HepG2 (cell line): ENCODE results near the gene PIGZ. TPM values are rescaled to one million over a fixed set of nuclear protein-coding genes. Genes with fewer than 3 reads are reported as not detected.

Experiments
- EEA1 ChIP-seq: sonication (generic); formaldehyde crosslinking; IDR thresholded peaks from 2 replicates; pipeline ENCODE4 v1.5.1; 2020; ENCODE audit warnings: mild to moderate bottlenecking, missing genetic modification reagents, borderline replicate concordance
- FOXA3 ChIP-seq: IDR thresholded peaks from 2 replicates; pipeline ENCODE4 v1.6.1; 2016; ENCODE audit warnings: missing genetic modification reagents, missing compliant biosample characterization
- SALL1 ChIP-seq: sonication (generic); formaldehyde crosslinking; IDR thresholded peaks from 2 replicates; pipeline ENCODE4 v1.8.0; 2022; ENCODE audit warnings: mild to moderate bottlenecking, missing genetic modification reagents
- SPEN ChIP-seq: sonication (generic); formaldehyde crosslinking; IDR thresholded peaks from 2 replicates; pipeline ENCODE4 v1.5.1; 2020; ENCODE audit warnings: low read depth, mild to moderate bottlenecking, missing genetic modification reagents
- TBL1XR1 ChIP-seq: fragments of 150-350 bp; IDR thresholded peaks from 2 replicates; pipeline ENCODE4 v1.6.1; 2014; ENCODE audit warnings: borderline replicate concordance, low read length; ENCODE audit not compliant: partially characterized antibody
- ZC3H13 ChIP-seq: sonication (generic); formaldehyde crosslinking; IDR thresholded peaks from 2 replicates; pipeline ENCODE4 v1.8.1; 2023; ENCODE audit warnings: mild to moderate bottlenecking, missing genetic modification reagents, moderate library complexity
- ZNF12 ChIP-seq: sonication (generic); formaldehyde crosslinking; IDR thresholded peaks from 2 replicates; pipeline ENCODE4 v1.5.0; 2020; ENCODE audit warnings: missing genetic modification reagents
- ZNF274 ChIP-seq: sonication (generic); formaldehyde crosslinking; IDR thresholded peaks from 2 replicates; pipeline ENCODE4 v1.5.1; 2020; ENCODE audit warnings: mild to moderate bottlenecking, missing genetic modification reagents
- ZNF296 ChIP-seq: sonication (generic); formaldehyde crosslinking; conservative IDR thresholded peaks from 2 replicates; pipeline ENCODE4 v1.5.0; 2020; ENCODE audit warnings: mild to moderate bottlenecking, missing genetic modification reagents
- ZNF441 ChIP-seq: sonication (generic); formaldehyde crosslinking; IDR thresholded peaks from 2 replicates; pipeline ENCODE4 v1.7.0; 2021; ENCODE audit warnings: missing genetic modification reagents, borderline replicate concordance
- ZNF7 ChIP-seq: IDR thresholded peaks from 2 replicates; pipeline ENCODE4 v1.6.1; 2016; ENCODE audit warnings: missing biosample characterization, missing genetic modification reagents
- ZNF724P ChIP-seq: sonication (generic); formaldehyde crosslinking; IDR thresholded peaks from 2 replicates; pipeline ENCODE4 v1.8.0; 2022; ENCODE audit warnings: missing genetic modification reagents, borderline replicate concordance
- polyA plus RNA-seq, 8 experiments: library from polyadenylated mRNA; depleted of rRNA in 3 of 8; stranded (reverse) in 7 of 8; unstranded in 1 of 8; fragments of >200 nt; fragmentation: Illumina TruSeq in 4 of 8; extraction: Trizol in 4 of 8; gene quantifications; 2 replicates each; pipeline versions ENCODE4 v1.2.1 to v1.2.3, GENCODE V29; 2011 to 2016; ENCODE audit warnings: low read depth in 4 of 8, missing spikeins in 1 of 8, mixed read lengths in 1 of 8; ENCODE audit not compliant: insufficient read depth in 1 of 8
- total RNA-seq, 5 experiments: library from RNA; depleted of rRNA; stranded (reverse); fragments of >200 nt; fragmentation: Illumina TruSeq; extraction: Trizol; gene quantifications; 2 replicates each; pipeline ENCODE4 v1.2.3, GENCODE V29; 2016; ENCODE audit warnings: low read depth in 1 of 5
- TF ChIP-seq, protein P1 (sequence below): sonication (generic); formaldehyde crosslinking; conservative IDR thresholded peaks from 2 replicates; pipeline ENCODE4 v1.4.0; 2020; ENCODE audit warnings: mild to moderate bottlenecking, missing genetic modification reagents, moderate library complexity
- TF ChIP-seq, protein P2 (sequence below): sonication (generic); formaldehyde crosslinking; IDR thresholded peaks from 2 replicates; pipeline ENCODE4 v1.4.0; 2020; ENCODE audit warnings: low read depth, mild to moderate bottlenecking, missing genetic modification reagents
- TF ChIP-seq, protein P3 (sequence below): sonication (generic); formaldehyde crosslinking; IDR thresholded peaks from 2 replicates; pipeline ENCODE4 v1.5.1; 2020; ENCODE audit warnings: mild to moderate bottlenecking, missing genetic modification reagents, moderate library complexity
- TF ChIP-seq, protein P4 (sequence below): sonication (generic); formaldehyde crosslinking; IDR thresholded peaks from 2 replicates; pipeline ENCODE4 v1.5.1; 2020; ENCODE audit warnings: missing genetic modification reagents, mild to moderate bottlenecking, borderline replicate concordance

Gene PIGZ
- total and polyA plus RNA-seq, 2 of the 13 experiments (the other 11 are each of a cell fraction or from before 2014, with no cell fraction given): 4.7 to 60.5 TPM

DNA sequence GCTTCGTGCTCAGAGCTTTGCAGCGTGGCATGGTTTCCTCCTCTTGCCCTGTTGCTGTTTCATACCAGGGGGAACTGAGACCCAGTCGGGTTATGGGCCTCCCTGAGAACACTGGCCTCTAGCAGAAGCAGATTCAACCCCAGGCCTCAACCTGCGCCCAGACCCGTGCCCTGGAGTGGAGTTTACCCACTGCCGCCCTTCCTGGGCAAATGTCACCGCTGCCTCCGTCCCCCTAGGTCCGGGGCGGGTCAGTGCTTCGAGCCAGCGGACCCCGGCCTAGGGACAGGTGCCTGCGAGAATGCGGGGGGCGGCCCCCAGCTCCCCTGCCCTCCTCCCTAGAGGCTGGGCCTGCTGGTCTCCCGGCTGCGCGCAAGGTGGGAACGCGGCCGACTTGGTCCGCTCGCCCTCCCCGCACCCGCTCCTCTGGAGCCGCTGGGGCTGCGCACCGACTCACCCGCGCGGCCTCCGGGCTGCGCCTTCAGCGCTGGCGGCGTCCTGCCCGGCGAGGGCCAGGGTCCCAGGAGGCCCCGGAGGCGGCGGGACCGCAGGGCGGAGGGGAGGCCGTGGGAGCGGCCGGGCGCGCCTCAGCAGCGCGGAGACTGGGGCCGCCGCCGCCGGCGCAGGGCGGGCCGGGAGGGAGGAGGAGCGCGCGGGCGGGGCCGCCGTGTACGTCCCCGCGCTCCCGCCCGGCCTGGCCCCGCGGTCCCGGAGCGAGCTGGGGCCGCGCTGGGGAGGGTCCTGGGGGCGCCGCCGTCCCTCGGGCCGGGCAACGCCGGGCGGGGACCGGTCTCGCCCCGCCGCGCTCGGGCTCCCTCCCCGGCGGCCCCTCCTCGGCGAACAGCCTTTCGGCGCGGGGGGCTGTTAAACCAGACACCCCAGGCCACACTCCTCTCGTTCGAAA is at the start of gene PIGZ (continued):
- TF ChIP-seq, protein P1, sequence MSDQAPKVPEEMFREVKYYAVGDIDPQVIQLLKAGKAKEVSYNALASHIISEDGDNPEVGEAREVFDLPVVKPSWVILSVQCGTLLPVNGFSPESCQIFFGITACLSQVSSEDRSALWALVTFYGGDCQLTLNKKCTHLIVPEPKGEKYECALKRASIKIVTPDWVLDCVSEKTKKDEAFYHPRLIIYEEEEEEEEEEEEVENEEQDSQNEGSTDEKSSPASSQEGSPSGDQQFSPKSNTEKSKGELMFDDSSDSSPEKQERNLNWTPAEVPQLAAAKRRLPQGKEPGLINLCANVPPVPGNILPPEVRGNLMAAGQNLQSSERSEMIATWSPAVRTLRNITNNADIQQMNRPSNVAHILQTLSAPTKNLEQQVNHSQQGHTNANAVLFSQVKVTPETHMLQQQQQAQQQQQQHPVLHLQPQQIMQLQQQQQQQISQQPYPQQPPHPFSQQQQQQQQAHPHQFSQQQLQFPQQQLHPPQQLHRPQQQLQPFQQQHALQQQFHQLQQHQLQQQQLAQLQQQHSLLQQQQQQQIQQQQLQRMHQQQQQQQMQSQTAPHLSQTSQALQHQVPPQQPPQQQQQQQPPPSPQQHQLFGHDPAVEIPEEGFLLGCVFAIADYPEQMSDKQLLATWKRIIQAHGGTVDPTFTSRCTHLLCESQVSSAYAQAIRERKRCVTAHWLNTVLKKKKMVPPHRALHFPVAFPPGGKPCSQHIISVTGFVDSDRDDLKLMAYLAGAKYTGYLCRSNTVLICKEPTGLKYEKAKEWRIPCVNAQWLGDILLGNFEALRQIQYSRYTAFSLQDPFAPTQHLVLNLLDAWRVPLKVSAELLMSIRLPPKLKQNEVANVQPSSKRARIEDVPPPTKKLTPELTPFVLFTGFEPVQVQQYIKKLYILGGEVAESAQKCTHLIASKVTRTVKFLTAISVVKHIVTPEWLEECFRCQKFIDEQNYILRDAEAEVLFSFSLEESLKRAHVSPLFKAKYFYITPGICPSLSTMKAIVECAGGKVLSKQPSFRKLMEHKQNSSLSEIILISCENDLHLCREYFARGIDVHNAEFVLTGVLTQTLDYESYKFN (CRISPR knock-in tag): 0 out of 2 replicates have a peak, but pooled peaks have one; percentile 35
- TF ChIP-seq ZNF724P (CRISPR knock-in tag) (peak; percentile 30; the same call in 1 of the 2 replicates), TBL1XR1 (no peak), ZNF296 (CRISPR knock-in tag) (0 out of 2 replicates have a peak, but pooled peaks have one; percentile 49), EEA1 (CRISPR knock-in tag) (no peak), ZC3H13 (peak; percentile 57; the same call in 1 of the 2 replicates), ZNF274 (peak; percentile 51), SPEN (CRISPR knock-in tag) (peak; percentile 25; the same call in 1 of the 2 replicates), FOXA3 (CRISPR knock-in tag) (0 out of 2 replicates have a peak, but pooled peaks have one; percentile 8), ZNF12 (CRISPR knock-in tag) (peak; percentile 28; the same call in 1 of the 2 replicates), ZNF7 (CRISPR knock-in tag) (no peak), ZNF441 (CRISPR knock-in tag) (peak; percentile 48; the same call in 1 of the 2 replicates), SALL1 (CRISPR knock-in tag) (peak; percentile 50; the same call in 1 of the 2 replicates)
- TF ChIP-seq, protein P2, sequence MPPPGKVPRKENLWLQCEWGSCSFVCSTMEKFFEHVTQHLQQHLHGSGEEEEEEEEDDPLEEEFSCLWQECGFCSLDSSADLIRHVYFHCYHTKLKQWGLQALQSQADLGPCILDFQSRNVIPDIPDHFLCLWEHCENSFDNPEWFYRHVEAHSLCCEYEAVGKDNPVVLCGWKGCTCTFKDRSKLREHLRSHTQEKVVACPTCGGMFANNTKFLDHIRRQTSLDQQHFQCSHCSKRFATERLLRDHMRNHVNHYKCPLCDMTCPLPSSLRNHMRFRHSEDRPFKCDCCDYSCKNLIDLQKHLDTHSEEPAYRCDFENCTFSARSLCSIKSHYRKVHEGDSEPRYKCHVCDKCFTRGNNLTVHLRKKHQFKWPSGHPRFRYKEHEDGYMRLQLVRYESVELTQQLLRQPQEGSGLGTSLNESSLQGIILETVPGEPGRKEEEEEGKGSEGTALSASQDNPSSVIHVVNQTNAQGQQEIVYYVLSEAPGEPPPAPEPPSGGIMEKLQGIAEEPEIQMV (CRISPR knock-in tag): 0 out of 2 replicates have a peak, but pooled peaks have one; percentile 43
- TF ChIP-seq, protein P3, sequence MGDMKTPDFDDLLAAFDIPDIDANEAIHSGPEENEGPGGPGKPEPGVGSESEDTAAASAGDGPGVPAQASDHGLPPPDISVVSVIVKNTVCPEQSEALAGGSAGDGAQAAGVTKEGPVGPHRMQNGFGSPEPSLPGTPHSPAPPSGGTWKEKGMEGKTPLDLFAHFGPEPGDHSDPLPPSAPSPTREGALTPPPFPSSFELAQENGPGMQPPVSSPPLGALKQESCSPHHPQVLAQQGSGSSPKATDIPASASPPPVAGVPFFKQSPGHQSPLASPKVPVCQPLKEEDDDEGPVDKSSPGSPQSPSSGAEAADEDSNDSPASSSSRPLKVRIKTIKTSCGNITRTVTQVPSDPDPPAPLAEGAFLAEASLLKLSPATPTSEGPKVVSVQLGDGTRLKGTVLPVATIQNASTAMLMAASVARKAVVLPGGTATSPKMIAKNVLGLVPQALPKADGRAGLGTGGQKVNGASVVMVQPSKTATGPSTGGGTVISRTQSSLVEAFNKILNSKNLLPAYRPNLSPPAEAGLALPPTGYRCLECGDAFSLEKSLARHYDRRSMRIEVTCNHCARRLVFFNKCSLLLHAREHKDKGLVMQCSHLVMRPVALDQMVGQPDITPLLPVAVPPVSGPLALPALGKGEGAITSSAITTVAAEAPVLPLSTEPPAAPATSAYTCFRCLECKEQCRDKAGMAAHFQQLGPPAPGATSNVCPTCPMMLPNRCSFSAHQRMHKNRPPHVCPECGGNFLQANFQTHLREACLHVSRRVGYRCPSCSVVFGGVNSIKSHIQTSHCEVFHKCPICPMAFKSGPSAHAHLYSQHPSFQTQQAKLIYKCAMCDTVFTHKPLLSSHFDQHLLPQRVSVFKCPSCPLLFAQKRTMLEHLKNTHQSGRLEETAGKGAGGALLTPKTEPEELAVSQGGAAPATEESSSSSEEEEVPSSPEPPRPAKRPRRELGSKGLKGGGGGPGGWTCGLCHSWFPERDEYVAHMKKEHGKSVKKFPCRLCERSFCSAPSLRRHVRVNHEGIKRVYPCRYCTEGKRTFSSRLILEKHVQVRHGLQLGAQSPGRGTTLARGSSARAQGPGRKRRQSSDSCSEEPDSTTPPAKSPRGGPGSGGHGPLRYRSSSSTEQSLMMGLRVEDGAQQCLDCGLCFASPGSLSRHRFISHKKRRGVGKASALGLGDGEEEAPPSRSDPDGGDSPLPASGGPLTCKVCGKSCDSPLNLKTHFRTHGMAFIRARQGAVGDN: peak; percentile 81
- TF ChIP-seq, protein P4, sequence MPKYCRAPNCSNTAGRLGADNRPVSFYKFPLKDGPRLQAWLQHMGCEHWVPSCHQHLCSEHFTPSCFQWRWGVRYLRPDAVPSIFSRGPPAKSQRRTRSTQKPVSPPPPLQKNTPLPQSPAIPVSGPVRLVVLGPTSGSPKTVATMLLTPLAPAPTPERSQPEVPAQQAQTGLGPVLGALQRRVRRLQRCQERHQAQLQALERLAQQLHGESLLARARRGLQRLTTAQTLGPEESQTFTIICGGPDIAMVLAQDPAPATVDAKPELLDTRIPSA (CRISPR knock-in tag): 0 out of 2 replicates have a peak, but pooled peaks have one; percentile 89
